ENCODE measurements around the gene ENKUR.

DNA sequence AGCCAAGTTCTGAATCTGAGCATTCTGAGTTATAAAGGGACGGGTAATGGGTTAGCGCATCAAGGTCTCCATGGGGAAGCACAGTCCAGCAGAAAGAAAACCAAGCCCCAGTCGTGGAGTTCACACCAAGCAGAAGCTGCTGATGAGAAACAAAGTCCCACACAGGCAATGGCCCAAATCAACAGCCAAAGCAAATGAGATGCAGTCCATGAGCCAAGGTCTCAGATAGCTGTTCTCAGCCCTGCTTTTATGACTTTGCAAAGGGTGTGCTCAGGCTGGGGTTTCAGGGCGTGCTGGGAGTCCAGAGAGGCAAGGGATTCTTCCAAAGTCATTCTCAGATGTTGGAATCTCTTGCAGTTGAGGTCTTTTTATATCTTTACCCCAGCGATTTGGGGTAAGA is 32.5 kb upstream of the ENKUR start:
- TF ChIP-seq EZH2 (IDR thresholded peaks at IDR 0.05; ENCODE audit: insufficient read depth, poor library complexity, severe bottlenecking): no peak
- no peak for TF ChIP-seq EZH2phosphoT487 (IDR thresholded peaks at IDR 0.05; ENCODE audit: insufficient read depth, low read depth)
